Choroid plexus epithelial cell (primary cell): ENCODE data around the gene FNIP2.
A peak's percentile ranks its signal among the peaks of the same experiment; 100 is the strongest.

Experiments used
- DNase-seq: peaks from one replicate; pipeline ENCODE4 v3.0.0-alpha.2; 2010; ENCODE audit warnings: low read depth
- H3K4me3 ChIP-seq: 2 replicates; pipeline ENCODE4 v1.5.1; 2011; ENCODE audit warnings: low read depth, mild to moderate bottlenecking, control low read depth, low read length, moderate library complexity
- CTCF ChIP-seq: conservative IDR thresholded peaks from 2 replicates; pipeline ENCODE4 v1.5.1; 2011; ENCODE audit warnings: low read depth, mild to moderate bottlenecking, control low read depth, inconsistent platforms, low read length, moderate library complexity

FNIP2 gene

GRCh38 chr4:158821228-158821971 is 52.6 kb downstream of the FNIP2 start:
- peak; percentile 54 for DNase-seq
- TF ChIP-seq CTCF: no peak
- H3K4me3 ChIP-seq: no peak overlapping the region

GRCh38 chr4:158822348-158822747 is 53.5 kb downstream of the FNIP2 start:
- no peak for TF ChIP-seq CTCF
- DNase-seq: no peak
- H3K4me3 ChIP-seq: no peak overlapping the region

DNA sequence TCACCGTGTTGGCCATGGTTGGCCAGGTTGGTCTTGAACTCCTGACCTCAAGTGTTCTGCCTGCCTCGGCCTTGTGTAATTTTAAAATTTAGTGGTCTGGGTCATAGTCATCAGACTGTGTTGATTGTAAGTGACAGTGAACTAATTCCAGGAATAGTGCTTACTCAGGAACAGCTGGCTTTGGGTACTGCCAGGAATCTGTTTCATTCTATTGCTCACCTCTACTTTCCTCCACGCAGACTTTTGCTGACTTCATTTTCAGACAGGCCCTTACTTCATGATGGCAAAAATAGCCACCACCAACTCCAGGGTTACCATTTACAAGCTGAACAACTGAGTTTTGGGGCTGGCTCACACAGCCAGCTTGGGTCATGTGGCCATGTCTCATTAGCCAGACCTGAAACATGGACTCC is 54.6 kb downstream of the FNIP2 start:
- no peak for TF ChIP-seq CTCF
- DNase-seq: peak; percentile 42
- H3K4me3 ChIP-seq: no peak overlapping the region

DNA sequence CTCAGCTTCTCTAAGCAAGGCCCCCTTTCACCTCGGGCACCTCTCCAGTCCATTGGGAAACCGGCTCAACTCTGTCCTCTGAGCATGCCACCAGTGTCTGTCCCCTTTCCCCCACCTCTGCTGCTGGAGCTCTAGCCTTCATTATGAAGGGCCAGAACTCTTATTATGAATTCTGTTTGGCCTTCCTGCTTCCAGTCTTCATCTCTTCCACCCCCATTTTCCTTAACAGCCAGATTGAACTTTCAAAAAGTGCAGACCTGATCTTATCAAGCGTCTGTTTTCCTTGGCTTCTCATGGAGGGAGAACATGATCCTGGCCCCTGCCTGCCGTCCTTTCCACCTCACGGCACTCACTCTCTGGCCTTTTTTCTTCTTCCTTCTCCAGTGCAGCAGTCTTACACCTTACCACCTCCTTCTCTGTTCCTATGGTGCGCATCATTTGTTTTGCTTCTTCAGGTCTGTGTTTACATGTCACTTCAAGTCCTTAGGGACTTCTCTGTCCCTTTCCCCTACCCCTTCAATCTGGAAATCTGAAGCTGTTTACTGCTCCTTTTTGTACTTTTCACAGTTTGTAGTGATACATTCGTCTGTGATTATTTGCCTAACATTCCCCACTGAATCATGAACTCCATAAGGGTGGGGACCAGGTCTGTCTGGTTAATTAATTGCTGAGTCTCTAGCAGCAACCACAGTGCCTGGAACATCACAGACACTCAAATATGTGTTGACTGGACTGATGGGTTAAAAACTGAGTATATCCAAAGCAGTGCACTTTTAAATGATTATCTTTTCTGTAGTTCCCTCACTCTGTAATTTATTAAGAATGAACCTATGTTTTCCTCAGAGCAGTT is 55.8 kb downstream of the FNIP2 start:
- TF ChIP-seq CTCF: no peak
- no peak overlapping the region for H3K4me3 ChIP-seq
- peak; percentile 37 for DNase-seq

DNA sequence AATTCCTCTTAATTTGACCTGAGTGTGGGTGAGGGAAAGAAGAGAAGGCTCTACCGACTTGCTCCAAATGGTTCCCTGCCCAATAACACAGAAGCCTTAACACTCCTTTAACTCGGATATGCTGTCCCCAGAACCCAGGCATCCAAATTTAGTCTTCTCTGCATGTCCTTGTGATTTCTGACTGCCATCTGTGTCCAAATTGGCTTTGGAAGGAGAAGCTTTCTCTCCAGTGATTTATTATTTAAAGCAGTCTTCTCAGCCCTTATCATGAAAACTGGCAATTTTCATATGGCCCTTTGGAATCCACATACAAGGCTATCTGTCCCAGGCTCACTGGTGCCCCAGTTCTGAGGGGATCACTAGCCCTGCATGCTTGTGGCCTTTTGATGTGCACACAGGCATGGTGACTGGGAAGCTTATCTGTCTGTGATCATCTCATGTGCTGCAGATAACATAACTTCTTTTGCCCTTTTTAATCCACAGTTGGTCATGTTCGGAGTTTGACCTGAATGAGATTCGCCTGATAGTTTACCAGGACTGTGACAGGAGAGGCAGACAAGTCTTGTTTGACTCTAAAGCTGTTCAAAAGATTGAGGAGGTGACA is 56.7 kb downstream of the FNIP2 start:
- DNase-seq: no peak
- H3K4me3 ChIP-seq: no peak overlapping the region
- TF ChIP-seq CTCF: no peak

DNA sequence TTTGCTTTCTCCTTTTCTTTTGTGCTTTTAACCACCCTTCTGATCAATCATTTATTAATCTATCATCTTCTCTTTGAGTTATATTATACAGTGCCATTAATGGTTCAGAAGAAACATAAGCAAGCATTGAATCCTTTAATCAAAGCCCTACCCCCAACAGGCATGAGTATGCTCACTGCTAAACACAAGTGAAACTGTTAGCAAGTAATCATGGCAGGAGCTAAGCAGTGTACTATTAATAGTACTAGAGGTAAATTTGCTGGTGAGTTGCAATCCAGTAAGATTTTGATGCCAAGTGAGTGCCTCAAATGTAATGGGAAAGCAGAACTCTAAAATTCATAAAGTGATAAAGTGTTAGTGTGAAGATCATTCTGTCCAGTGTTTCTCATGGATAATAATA is 57.2 kb downstream of the FNIP2 start:
- TF ChIP-seq CTCF: no peak
- H3K4me3 ChIP-seq: no peak overlapping the region
- peak; percentile 24 for DNase-seq
